ENCODE measurements around the gene MYBPHL.

MYBPHL gene

GRCh38 chr1:109250454-109251276, 56.1 kb downstream of the MYBPHL start:
- DNase-seq = no peak

GRCh38 chr1:109249654-109250401, 57.0 kb downstream of the MYBPHL start:
- no peak for DNase-seq

GRCh38 chr1:109248797-109249629, 57.8 kb downstream of the MYBPHL start, which contains the start of gene CELSR2:
TSS of gene CELSR2 (plus strand) at chr1:109249539. CDS start at chr1:109250080, 541 bp downstream.
- DNase-seq = peak; percentile 55

- DNase-seq = no peak
Observed at GRCh38 chr1:109248444-109248796, 58.4 kb downstream of the MYBPHL start.

- DNase-seq = no peak
Observed at GRCh38 chr1:109247401-109248365, 59.1 kb downstream of the MYBPHL start.

- DNase-seq = no peak
Observed at GRCh38 chr1:109246141-109246551, 60.7 kb downstream of the MYBPHL start.

- DNase-seq = no peak
Observed at GRCh38 chr1:109243860-109244552, 62.8 kb downstream of the MYBPHL start.

GRCh38 chr1:109243221-109243620, 63.6 kb downstream of the MYBPHL start:
- DNase-seq = no peak

GRCh38 chr1:109242387-109242786, 64.4 kb downstream of the MYBPHL start:
- DNase-seq = no peak
